Activated T-cell treated with anti-CD3 and anti-CD28 coated beads, Interleukin-2, amount 50 U/mL, for 1 hour (primary cell): ENCODE measurements around the gene RBBP7.
"Not testable (repeated sequence)": the region's sequence is repeated elsewhere in the genome, so short reads cannot be mapped to it uniquely, and the experiment has no call there.

Experiments used
- DNase-seq: peaks from one replicate; pipeline ENCODE4 v3.0.0-alpha.2; 2020

Gene RBBP7

GRCh38 chrX:16856744-16857143 is 13.4 kb downstream of the RBBP7 start:
- no peak for DNase-seq

GRCh38 chrX:16856076-16856404 is 14.1 kb downstream of the RBBP7 start:
- not testable (repeated sequence) for DNase-seq

GRCh38 chrX:16855363-16856075 is 14.6 kb downstream of the RBBP7 start:
- DNase-seq, result no peak

GRCh38 chrX:16853537-16853936 is 16.6 kb downstream of the RBBP7 start:
- DNase-seq, result no peak

GRCh38 chrX:16852617-16853179 is 17.5 kb downstream of the RBBP7 start:
- no peak for DNase-seq

- no peak for DNase-seq
Measured at GRCh38 chrX:16851827-16852226, 18.3 kb downstream of the RBBP7 start.

- no peak for DNase-seq
Measured at GRCh38 chrX:16851421-16851820, 18.7 kb downstream of the RBBP7 start.

- DNase-seq, result no peak
Measured at GRCh38 chrX:16848541-16848940, 21.6 kb downstream of the RBBP7 start.

- no peak for DNase-seq
Measured at GRCh38 chrX:16845686-16846085, 24.5 kb downstream of the RBBP7 start.

GRCh38 chrX:16843208-16843909 is 26.8 kb downstream of the RBBP7 start:
- DNase-seq, result no peak

- DNase-seq, result no peak
Measured at GRCh38 chrX:16842684-16843083, 27.5 kb downstream of the RBBP7 start.

GRCh38 chrX:16839852-16840460 is 30.2 kb downstream of the RBBP7 start:
- no peak for DNase-seq

GRCh38 chrX:16839219-16839851 is 30.8 kb downstream of the RBBP7 start:
- DNase-seq, result no peak

GRCh38 chrX:16838202-16839066 is 31.7 kb downstream of the RBBP7 start:
- DNase-seq, result no peak

GRCh38 chrX:16836371-16836770 is 33.8 kb downstream of the RBBP7 start:
- DNase-seq, result no peak

GRCh38 chrX:16834806-16835205 is 35.4 kb downstream of the RBBP7 start:
- no peak for DNase-seq

- DNase-seq, result no peak
Measured at GRCh38 chrX:16832301-16832700, 37.9 kb downstream of the RBBP7 start.

GRCh38 chrX:16828124-16828908 is 41.8 kb downstream of the RBBP7 start:
- no peak for DNase-seq

GRCh38 chrX:16827225-16827624 is 42.9 kb downstream of the RBBP7 start:
- no peak for DNase-seq

GRCh38 chrX:16826207-16826606 is 44.0 kb downstream of the RBBP7 start:
- DNase-seq, result no peak

GRCh38 chrX:16825264-16826035 is 44.7 kb downstream of the RBBP7 start:
- no peak for DNase-seq
